Liver (tissue), 9 donors: Measurements from ENCODE around the gene SCNN1A. TPM values are rescaled to one million over a fixed set of nuclear protein-coding genes. Genes with fewer than 3 reads are reported as not detected.

Source experiments
- DNase-seq: peaks from one replicate; pipeline ENCODE4 v3.0.0-alpha.2; 2017; ENCODE audit warnings: low spot score
- H3K27ac ChIP-seq, 2 donors: one replicate each; pipeline ENCODE4 v1.7.0; 2013; ENCODE audit warnings: inconsistent platforms in 2 of 2, low read length in 2 of 2, control low read depth in 1 of 2, low read depth in 1 of 2, mild to moderate bottlenecking in 1 of 2
- H3K27me3 ChIP-seq, 4 donors: one replicate each; pipeline versions ENCODE4 v1.6.1 to v1.7.0; 2013; ENCODE audit warnings: low read length in 3 of 4, inconsistent platforms in 1 of 4, mild to moderate bottlenecking in 1 of 4, moderate library complexity in 1 of 4; ENCODE audit not compliant: control insufficient read depth in 4 of 4, insufficient read depth in 4 of 4
- H3K36me3 ChIP-seq, 4 donors: one replicate each; pipeline versions ENCODE4 v1.6.1 to v1.7.0; 2013; ENCODE audit warnings: low read length in 3 of 4, mild to moderate bottlenecking in 3 of 4, low read depth in 1 of 4, moderate library complexity in 1 of 4; ENCODE audit not compliant: control insufficient read depth in 4 of 4, insufficient read depth in 3 of 4
- H3K4me1 ChIP-seq, 4 donors: one replicate each; pipeline versions ENCODE4 v1.6.1 to v1.7.0; 2013; ENCODE audit warnings: low read length in 3 of 4, mild to moderate bottlenecking in 3 of 4, moderate library complexity in 1 of 4; ENCODE audit not compliant: control insufficient read depth in 4 of 4, insufficient read depth in 4 of 4
- H3K4me3 ChIP-seq, 3 donors: one replicate each; pipeline versions ENCODE4 v1.6.1 to v1.7.0; 2013; ENCODE audit warnings: low read length in 3 of 3, control low read depth in 1 of 3, low read depth in 1 of 3, mild to moderate bottlenecking in 1 of 3
- H3K9ac ChIP-seq, 2 donors: one replicate each; pipeline ENCODE4 v1.7.0; 2013; ENCODE audit warnings: low read length in 2 of 2, mild to moderate bottlenecking in 2 of 2, moderate library complexity in 2 of 2, control low read depth in 1 of 2, low read depth in 1 of 2
- H3K9me3 ChIP-seq, 4 donors: one replicate each; pipeline versions ENCODE4 v1.6.1 to v1.7.0; 2013; ENCODE audit warnings: low read length in 3 of 4; ENCODE audit not compliant: control insufficient read depth in 4 of 4
- EGR1 ChIP-seq, 2 donors: IDR thresholded peaks; 2 replicates each; pipeline ENCODE4 v1.6.1; 2016 to 2018; ENCODE audit warnings: antibody characterized with exemption in 2 of 2, low read depth in 2 of 2
- FOXA2 ChIP-seq: IDR thresholded peaks from 2 replicates; pipeline ENCODE4 v1.6.1; 2016; ENCODE audit warnings: antibody characterized with exemption
- HNF4A ChIP-seq, 2 donors: conservative IDR thresholded peaks; 2 replicates each; pipeline ENCODE4 v1.6.1; 2016; ENCODE audit warnings: antibody characterized with exemption in 2 of 2, mild to moderate bottlenecking in 2 of 2
- JUND ChIP-seq, 2 donors: IDR thresholded peaks; 2 replicates each; pipeline ENCODE4 v1.6.1; 2016; ENCODE audit warnings: antibody characterized with exemption in 2 of 2
- NR2F2 ChIP-seq: IDR thresholded peaks from 2 replicates; pipeline ENCODE4 v1.6.1; 2016; ENCODE audit warnings: antibody characterized with exemption
- RXRA ChIP-seq, 2 donors: IDR thresholded peaks; 2 replicates each; pipeline ENCODE4 v1.6.1; 2017 to 2018; ENCODE audit warnings: antibody characterized with exemption in 2 of 2, mild to moderate bottlenecking in 1 of 2
- SP1 ChIP-seq: IDR thresholded peaks from 2 replicates; pipeline ENCODE4 v1.6.1; 2018; ENCODE audit warnings: antibody characterized with exemption, mild to moderate bottlenecking
- YY1 ChIP-seq: IDR thresholded peaks from 2 replicates; pipeline ENCODE4 v1.6.1; 2016; ENCODE audit warnings: antibody characterized with exemption, mild to moderate bottlenecking
- WGBS: extraction: QIAGEN DNeasy Blood & Tissue Kit; methylation state at CpG from one replicate; pipeline ENCODE4 v1.1.7; 2013; 5-methylcytosine and 5-hydroxymethylcytosine counted together
- polyA plus RNA-seq, 2 donors: library from polyadenylated mRNA; stranded (reverse) in 1 of 2; unstranded in 1 of 2; fragments of 200-250 nt in 1 of 2; fragments of >200 nt in 1 of 2; fragmentation: Nextera tagmentation in 1 of 2; extraction: Ambion mirVana in 1 of 2; gene quantifications; one replicate each; pipeline versions ENCODE4 v1.2.1 to v1.2.3, GENCODE V29; 2013 to 2015
- total RNA-seq, 2 donors: library from RNA; depleted of rRNA; stranded (reverse); fragments of >200 nt; gene quantifications; one replicate each; pipeline ENCODE4 v1.2.3, GENCODE V29; 2014
- TF ChIP-seq, protein P1 (sequence below): IDR thresholded peaks from 2 replicates; pipeline ENCODE4 v1.6.1; 2016; ENCODE audit warnings: antibody characterized with exemption
- TF ChIP-seq, protein P2 (sequence below): IDR thresholded peaks from 2 replicates; pipeline ENCODE4 v1.6.1; 2016; ENCODE audit warnings: antibody characterized with exemption
- TF ChIP-seq, protein P3 (sequence below): IDR thresholded peaks from 2 replicates; pipeline ENCODE4 v1.6.1; 2016; ENCODE audit warnings: antibody characterized with exemption
- donor health status: healthy.
- donor health status: healthy.
- donor health status: healthy.
- donor health status: healthy.
- donor health status: healthy.

SCNN1A gene
- total and polyA plus RNA-seq, 4 donors = 0.47 to 7.7 (median 2.9) TPM

DNA sequence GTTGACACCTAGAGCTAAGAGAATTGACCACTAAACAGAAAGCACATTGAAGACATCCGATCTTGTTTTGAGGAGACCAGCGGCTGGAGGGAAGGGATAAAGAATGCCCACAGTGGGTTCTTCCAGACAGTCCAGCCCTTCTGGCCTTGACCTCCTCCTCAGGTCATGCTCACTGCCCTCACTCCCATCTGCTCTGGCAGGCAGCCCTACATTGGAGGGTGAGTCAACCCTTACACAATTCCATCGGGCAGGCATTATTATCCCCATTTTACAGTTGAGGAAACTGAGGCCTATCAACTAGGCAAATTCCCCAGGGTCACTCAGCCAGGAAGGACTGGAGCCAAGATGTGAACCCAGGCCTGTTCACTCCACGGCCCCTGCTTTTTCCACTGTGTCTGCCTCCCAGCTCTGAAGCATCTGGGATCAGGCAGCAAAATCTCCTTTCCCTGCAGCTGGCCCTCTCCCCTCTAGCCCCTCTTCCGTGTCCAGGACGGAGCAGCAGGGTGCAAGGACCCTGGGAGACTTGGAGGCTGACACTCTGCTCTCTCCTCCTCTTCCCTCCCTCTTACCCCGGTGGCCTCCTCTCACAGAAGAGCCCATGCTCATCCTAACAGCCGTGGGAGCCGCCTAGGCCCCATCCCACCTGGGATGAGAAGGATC lies 5.3 kb downstream of the SCNN1A start:
- Histone ChIP-seq H3K27ac (no peak overlapping the region), H3K36me3 (no peaks in the 10 kb centered on the region), H3K4me3 (no peak overlapping the region), H3K27me3 (no peaks in the 10 kb centered on the region), H3K4me1 (peaks cover 2 to 22% (median 11%) of the 10 kb centered on the region in 4 donors), H3K9ac (no peak overlapping the region), H3K9me3 (no peaks in the 10 kb centered on the region)
- 83% methylated on average over 9 of the region's 9 CpGs for WGBS
- no peak for DNase-seq
- TF ChIP-seq NR2F2 = peak; percentile 55
- peak in 1 of 2 donors; percentile 77 for TF ChIP-seq JUND (IDR thresholded peaks at IDR 0.05)
- peak in 1 of 2 donors; percentile 76 for TF ChIP-seq RXRA (IDR thresholded peaks at IDR 0.05)
- TF ChIP-seq SP1 = peak; percentile 40
- TF ChIP-seq HNF4A (conservative IDR thresholded peaks at IDR 0.05) = peak in 1 of 2 donors; percentile 64
- no peak for TF ChIP-seq FOXA2
- TF ChIP-seq, protein P1, sequence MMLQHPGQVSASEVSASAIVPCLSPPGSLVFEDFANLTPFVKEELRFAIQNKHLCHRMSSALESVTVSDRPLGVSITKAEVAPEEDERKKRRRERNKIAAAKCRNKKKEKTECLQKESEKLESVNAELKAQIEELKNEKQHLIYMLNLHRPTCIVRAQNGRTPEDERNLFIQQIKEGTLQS = peak; percentile 63
- TF ChIP-seq, protein P2, sequence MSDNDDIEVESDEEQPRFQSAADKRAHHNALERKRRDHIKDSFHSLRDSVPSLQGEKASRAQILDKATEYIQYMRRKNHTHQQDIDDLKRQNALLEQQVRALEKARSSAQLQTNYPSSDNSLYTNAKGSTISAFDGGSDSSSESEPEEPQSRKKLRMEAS = no peak

DNA sequence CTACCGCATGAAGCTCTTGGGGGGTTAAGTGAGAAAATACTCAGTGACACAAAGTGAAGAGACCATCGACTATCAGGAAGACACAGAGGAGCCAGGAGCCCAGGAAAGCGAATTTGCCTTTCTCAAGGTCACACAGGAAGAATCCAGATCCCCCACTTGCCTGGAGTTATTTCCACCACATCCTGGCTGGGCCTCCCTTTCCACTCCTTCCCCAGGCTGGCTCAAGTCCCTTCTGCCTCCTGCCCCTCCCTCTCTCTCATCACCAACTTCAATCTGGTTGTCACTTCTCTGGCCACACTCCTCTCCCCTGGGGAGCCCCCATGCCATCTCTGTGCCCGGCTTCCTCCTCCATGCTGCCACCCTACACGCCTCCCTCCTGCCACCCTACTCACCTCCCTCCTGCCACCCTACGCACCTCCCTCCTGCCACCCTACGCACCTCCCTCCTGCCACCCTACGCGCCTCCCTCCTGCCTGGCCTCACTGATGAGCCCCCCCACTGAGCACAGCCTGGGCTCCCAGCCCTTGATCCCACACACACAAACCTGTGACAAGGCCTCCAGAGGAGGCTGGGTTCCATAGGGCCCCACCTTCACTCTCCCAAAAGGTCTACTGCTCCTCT lies 6.3 kb downstream of the SCNN1A start:
- Histone ChIP-seq H3K9me3 (no peaks in the 10 kb centered on the region), H3K36me3 (no peaks in the 10 kb centered on the region), H3K27ac (peak overlapping the region; percentile 37 to 70), H3K4me3 (no peak overlapping the region), H3K4me1 (peaks cover 3 to 22% (median 12%) of the 10 kb centered on the region in 4 donors), H3K9ac (peak overlapping the region in 1 of 2 donors; percentile 33), H3K27me3 (no peaks in the 10 kb centered on the region)
- DNase-seq = no peak
- 86% methylated on average over 9 of the region's 9 CpGs for WGBS
- no peak for TF ChIP-seq SP1
- no peak for TF ChIP-seq FOXA2
- no peak for TF ChIP-seq YY1

DNA sequence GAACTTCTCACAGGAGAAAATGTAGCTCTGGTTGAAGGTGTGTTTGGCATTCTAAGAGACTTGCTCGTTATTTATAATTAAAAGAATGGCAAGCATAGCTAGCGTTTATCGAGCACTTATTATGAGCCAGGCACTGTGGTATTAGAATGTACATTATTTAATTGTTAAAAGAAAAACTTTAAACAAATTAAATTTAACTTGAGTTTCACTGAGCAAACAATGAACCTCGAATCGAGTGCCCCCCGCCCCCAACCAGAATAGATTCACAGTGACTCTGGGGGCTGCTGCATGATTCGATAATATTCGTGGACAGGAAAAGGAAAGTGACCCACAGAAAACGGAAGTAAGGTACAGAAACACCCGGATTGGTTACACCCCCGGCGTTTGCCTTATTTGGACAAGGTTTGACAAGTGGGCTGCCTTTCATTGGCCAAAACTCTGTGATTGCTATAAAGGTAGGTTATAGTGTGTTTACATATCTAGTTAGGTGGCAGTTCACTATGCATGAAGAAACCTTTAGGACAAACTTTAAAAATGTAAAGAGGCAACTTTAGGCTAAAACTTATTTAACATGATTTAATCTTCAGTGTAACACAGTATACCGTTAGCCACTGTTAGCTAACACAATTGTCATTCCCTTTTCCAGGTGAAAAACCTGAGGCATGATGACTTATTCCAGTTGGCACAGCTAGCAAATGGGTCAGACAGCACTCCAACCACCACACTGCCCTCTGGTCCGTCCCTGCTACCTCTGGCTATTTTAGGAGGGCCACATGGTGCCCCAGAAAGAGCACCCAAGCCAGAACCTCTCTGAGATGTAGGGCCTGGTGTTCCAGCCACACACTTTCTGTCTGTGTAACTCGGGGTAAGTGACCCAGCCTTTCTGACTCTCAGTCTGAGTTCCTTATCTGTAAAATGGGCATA lies 7.1 kb downstream of the SCNN1A start:
- H3K9ac ChIP-seq = peak overlapping the region in 1 of 2 donors; percentile 33
- no peaks in the 10 kb centered on the region for H3K27me3 ChIP-seq
- no peak overlapping the region for H3K4me3 ChIP-seq
- H3K9me3 ChIP-seq = no peaks in the 10 kb centered on the region
- TF ChIP-seq SP1 = peak; percentile 33
- TF ChIP-seq EGR1 (IDR thresholded peaks at IDR 0.05; ENCODE audit: low read depth in 2 of 2) = no peak
- peak; percentile 60 to 61 for TF ChIP-seq RXRA (IDR thresholded peaks at IDR 0.05)
- TF ChIP-seq, protein P3, sequence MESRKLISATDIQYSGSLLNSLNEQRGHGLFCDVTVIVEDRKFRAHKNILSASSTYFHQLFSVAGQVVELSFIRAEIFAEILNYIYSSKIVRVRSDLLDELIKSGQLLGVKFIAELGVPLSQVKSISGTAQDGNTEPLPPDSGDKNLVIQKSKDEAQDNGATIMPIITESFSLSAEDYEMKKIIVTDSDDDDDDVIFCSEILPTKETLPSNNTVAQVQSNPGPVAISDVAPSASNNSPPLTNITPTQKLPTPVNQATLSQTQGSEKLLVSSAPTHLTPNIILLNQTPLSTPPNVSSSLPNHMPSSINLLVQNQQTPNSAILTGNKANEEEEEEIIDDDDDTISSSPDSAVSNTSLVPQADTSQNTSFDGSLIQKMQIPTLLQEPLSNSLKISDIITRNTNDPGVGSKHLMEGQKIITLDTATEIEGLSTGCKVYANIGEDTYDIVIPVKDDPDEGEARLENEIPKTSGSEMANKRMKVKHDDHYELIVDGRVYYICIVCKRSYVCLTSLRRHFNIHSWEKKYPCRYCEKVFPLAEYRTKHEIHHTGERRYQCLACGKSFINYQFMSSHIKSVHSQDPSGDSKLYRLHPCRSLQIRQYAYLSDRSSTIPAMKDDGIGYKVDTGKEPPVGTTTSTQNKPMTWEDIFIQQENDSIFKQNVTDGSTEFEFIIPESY = no peak
- TF ChIP-seq HNF4A (conservative IDR thresholded peaks at IDR 0.05) = peak; percentile 28 to 32
- no peak for DNase-seq
- H3K27ac ChIP-seq = peak overlapping the region; percentile 37 to 70
- WGBS = 58% methylated on average over 15 of the region's 15 CpGs
- H3K36me3 ChIP-seq = no peaks in the 10 kb centered on the region
- H3K4me1 ChIP-seq = peaks cover 4 to 24% (median 14%) of the 10 kb centered on the region in 4 donors
